Hepatocyte (in vitro differentiated cells): ENCODE measurements around the gene ADA. TPM values are rescaled to one million over a fixed set of nuclear protein-coding genes. Genes with fewer than 3 reads are reported as not detected.
A peak's percentile ranks its signal among the peaks of the same experiment; 100 is the strongest.

Source experiments
- DNase-seq: peaks from one replicate; pipeline ENCODE4 v3.0.0-alpha.2; 2016; ENCODE audit warnings: low spot score
- H2AFZ ChIP-seq: fragments of 200-600 bp; sonication (generic); 2 replicates; pipeline ENCODE4 v1.6.0; 2016; ENCODE audit warnings: antibody characterized with exemption, mild to moderate bottlenecking
- H3K27ac ChIP-seq: fragments of 200-600 bp; sonication (generic); 2 replicates; pipeline ENCODE4 v1.5.1; 2016; ENCODE audit warnings: mild to moderate bottlenecking
- H3K27me3 ChIP-seq: fragments of 200-600 bp; sonication (generic); 2 replicates; pipeline ENCODE4 v1.6.1; 2016
- H3K36me3 ChIP-seq: fragments of 200-600 bp; sonication (generic); replicated peaks from 2 replicates; pipeline ENCODE4 v1.5.1; 2016; ENCODE audit warnings: low read depth; ENCODE audit not compliant: insufficient read depth
- H3K4me1 ChIP-seq: fragments of 200-600 bp; sonication (generic); 2 replicates; pipeline ENCODE4 v1.5.1; 2016; ENCODE audit warnings: mild to moderate bottlenecking, moderate library complexity; ENCODE audit not compliant: insufficient read depth
- H3K4me2 ChIP-seq: fragments of 200-600 bp; sonication (generic); 2 replicates; pipeline ENCODE4 v1.6.0; 2016
- H3K4me3 ChIP-seq: fragments of 200-600 bp; sonication (generic); 2 replicates; pipeline ENCODE4 v1.5.1; 2016; ENCODE audit warnings: mild to moderate bottlenecking
- H3K79me2 ChIP-seq: fragments of 200-600 bp; sonication (generic); 2 replicates; pipeline ENCODE4 v1.6.0; 2017; ENCODE audit warnings: mild to moderate bottlenecking
- H3K9me2 ChIP-seq: fragments of 200-600 bp; sonication (generic); replicated peaks from 2 replicates; pipeline ENCODE4 v1.6.0; 2017; ENCODE audit warnings: mild to moderate bottlenecking; ENCODE audit not compliant: insufficient read depth
- H3K9me3 ChIP-seq: fragments of 200-600 bp; sonication (generic); 2 replicates; pipeline ENCODE4 v1.5.1; 2016; ENCODE audit warnings: low read depth, mild to moderate bottlenecking
- H4K20me1 ChIP-seq: fragments of 200-600 bp; sonication (generic); 2 replicates; pipeline ENCODE4 v1.6.0; 2016; ENCODE audit warnings: mild to moderate bottlenecking; ENCODE audit not compliant: insufficient read depth, poor library complexity, severe bottlenecking
- EZH2 ChIP-seq: fragments of 200-600 bp; sonication (generic); IDR thresholded peaks from 2 replicates; pipeline ENCODE4 v1.6.1; 2016; ENCODE audit warnings: antibody characterized with exemption, mild to moderate bottlenecking, borderline replicate concordance
- EZH2phosphoT487 ChIP-seq: fragments of 200-600 bp; sonication (generic); IDR thresholded peaks from one replicate; pipeline ENCODE4 v1.6.1; 2018; ENCODE audit warnings: antibody characterized with exemption, mild to moderate bottlenecking, low read depth, moderate library complexity; ENCODE audit not compliant: unreplicated experiment, severe bottlenecking
- WGBS: methylation state at CpG from one replicate; pipeline ENCODE4 v1.1.6; 2016; ENCODE audit warnings: low lambda C conversion rate; ENCODE audit errors: missing lambda C conversion rate; 5-methylcytosine and 5-hydroxymethylcytosine counted together
- polyA plus RNA-seq: library from polyadenylated mRNA; unstranded; fragments of >200 nt; fragmentation: Nextera tagmentation; extraction: Ambion mirVana; gene quantifications from 2 replicates; pipeline ENCODE4 v1.2.1, GENCODE V29; 2016
- total RNA-seq: library from RNA; depleted of rRNA; stranded (reverse); fragments of >200 nt; gene quantifications from 2 replicates; pipeline ENCODE4 v1.2.3, GENCODE V29; 2014
- TF ChIP-seq, protein P1 (sequence below): fragments of 200-600 bp; sonication (generic); IDR thresholded peaks from 2 replicates; pipeline ENCODE4 v1.5.1; 2016; ENCODE audit warnings: antibody characterized with exemption, mild to moderate bottlenecking; ENCODE audit not compliant: poor library complexity

The ADA gene
- total and polyA plus RNA-seq, 2 experiments from 2014 or later: 10.4 to 13.5 TPM

GRCh38 chr20:44606725-44607441 lies 44.6 kb downstream of the ADA start:
- peaks cover 14% of the 10 kb centered on the region for H3K4me1 ChIP-seq
- WGBS: 99% methylated on average over 5 of the region's 5 CpGs
- peaks cover 13% of the 10 kb centered on the region for H3K79me2 ChIP-seq
- H2AFZ ChIP-seq: no peak overlapping the region
- no peaks in the 10 kb centered on the region for H3K36me3 ChIP-seq
- no peaks in the 10 kb centered on the region for H4K20me1 ChIP-seq
- no peak for DNase-seq
- TF ChIP-seq EZH2phosphoT487 (no peak), EZH2 (no peak)
- TF ChIP-seq, protein P1, sequence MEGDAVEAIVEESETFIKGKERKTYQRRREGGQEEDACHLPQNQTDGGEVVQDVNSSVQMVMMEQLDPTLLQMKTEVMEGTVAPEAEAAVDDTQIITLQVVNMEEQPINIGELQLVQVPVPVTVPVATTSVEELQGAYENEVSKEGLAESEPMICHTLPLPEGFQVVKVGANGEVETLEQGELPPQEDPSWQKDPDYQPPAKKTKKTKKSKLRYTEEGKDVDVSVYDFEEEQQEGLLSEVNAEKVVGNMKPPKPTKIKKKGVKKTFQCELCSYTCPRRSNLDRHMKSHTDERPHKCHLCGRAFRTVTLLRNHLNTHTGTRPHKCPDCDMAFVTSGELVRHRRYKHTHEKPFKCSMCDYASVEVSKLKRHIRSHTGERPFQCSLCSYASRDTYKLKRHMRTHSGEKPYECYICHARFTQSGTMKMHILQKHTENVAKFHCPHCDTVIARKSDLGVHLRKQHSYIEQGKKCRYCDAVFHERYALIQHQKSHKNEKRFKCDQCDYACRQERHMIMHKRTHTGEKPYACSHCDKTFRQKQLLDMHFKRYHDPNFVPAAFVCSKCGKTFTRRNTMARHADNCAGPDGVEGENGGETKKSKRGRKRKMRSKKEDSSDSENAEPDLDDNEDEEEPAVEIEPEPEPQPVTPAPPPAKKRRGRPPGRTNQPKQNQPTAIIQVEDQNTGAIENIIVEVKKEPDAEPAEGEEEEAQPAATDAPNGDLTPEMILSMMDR: no peak
- H3K27ac ChIP-seq: no peak overlapping the region
- H3K9me3 ChIP-seq: no peaks in the 10 kb centered on the region
- no peak overlapping the region for H3K4me3 ChIP-seq
- H3K9me2 ChIP-seq: no peaks in the 10 kb centered on the region
- no peaks in the 10 kb centered on the region for H3K27me3 ChIP-seq
- no peak overlapping the region for H3K4me2 ChIP-seq

- DNase-seq: no peak
- peaks cover 16% of the 10 kb centered on the region for H3K4me1 ChIP-seq
- H3K79me2 ChIP-seq: peaks cover 9% of the 10 kb centered on the region
- 82% methylated on average over 8 of the region's 8 CpGs for WGBS
- H3K27me3 ChIP-seq: no peaks in the 10 kb centered on the region
- no peak overlapping the region for H2AFZ ChIP-seq
- no peak overlapping the region for H3K27ac ChIP-seq
- no peaks in the 10 kb centered on the region for H4K20me1 ChIP-seq
- TF ChIP-seq EZH2 (no peak), EZH2phosphoT487 (no peak)
- TF ChIP-seq, protein P1: no peak
- no peaks in the 10 kb centered on the region for H3K9me2 ChIP-seq
- H3K9me3 ChIP-seq: no peaks in the 10 kb centered on the region
- no peaks in the 10 kb centered on the region for H3K36me3 ChIP-seq
- H3K4me2 ChIP-seq: no peak overlapping the region
- H3K4me3 ChIP-seq: no peak overlapping the region
Measured at GRCh38 chr20:44603327-44603726, 48.2 kb downstream of the ADA start.

GRCh38 chr20:44601801-44602204 lies 49.7 kb downstream of the ADA start:
- H3K9me3 ChIP-seq: no peaks in the 10 kb centered on the region
- H3K4me1 ChIP-seq: peaks cover 16% of the 10 kb centered on the region
- H3K27ac ChIP-seq: peak overlapping the region; percentile 54
- no peak overlapping the region for H3K4me3 ChIP-seq
- peak; percentile 34 for DNase-seq
- peaks cover 9% of the 10 kb centered on the region for H3K79me2 ChIP-seq
- no peaks in the 10 kb centered on the region for H3K36me3 ChIP-seq
- H3K27me3 ChIP-seq: no peaks in the 10 kb centered on the region
- H2AFZ ChIP-seq: no peak overlapping the region
- 10% methylated on average over 1 of the region's 1 CpG for WGBS
- H3K4me2 ChIP-seq: no peak overlapping the region
- no peaks in the 10 kb centered on the region for H4K20me1 ChIP-seq
- TF ChIP-seq, protein P1: no peak
- TF ChIP-seq EZH2: no peak
- no peak for TF ChIP-seq EZH2phosphoT487
- no peaks in the 10 kb centered on the region for H3K9me2 ChIP-seq
